Measurements from ENCODE around the gene GPC3.

- no peak for TF ChIP-seq L3MBTL2 (conservative IDR thresholded peaks at IDR 0.05)
- no peak for TF ChIP-seq FOXA1 (IDR thresholded peaks at IDR 0.05)
- TF ChIP-seq NFRKB (IDR thresholded peaks at IDR 0.05), result no peak
- no peak for TF ChIP-seq HDGF (IDR thresholded peaks at IDR 0.05; ENCODE audit: borderline replicate concordance)
- no peak for TF ChIP-seq SP1 (IDR thresholded peaks at IDR 0.05)
- TF ChIP-seq ELF4 (IDR thresholded peaks at IDR 0.05), result no peak
- TF ChIP-seq SUZ12 (IDR thresholded peaks at IDR 0.05), result no peak
- no peak for TF ChIP-seq PKNOX1 (IDR thresholded peaks at IDR 0.05)
These were observed 349.4 kb downstream of the GPC3 start for GRCh38 chrX:133636009-133636408.

Measured in HEK293T (cell line).